Measurements from ENCODE around the gene GSC2.

Gene GSC2

GRCh38 chr22:19134176-19134831, 15.8 kb downstream of the GSC2 start:
- DNase-seq (ENCODE audit: low read depth in 3 of 3), result no peak

GRCh38 chr22:19133561-19133960, 16.5 kb downstream of the GSC2 start:
- DNase-seq (ENCODE audit: low read depth in 3 of 3), result no peak

GRCh38 chr22:19132693-19133400, 17.2 kb downstream of the GSC2 start:
- no peak for DNase-seq (ENCODE audit: low read depth in 3 of 3)

- no peak for DNase-seq (ENCODE audit: low read depth in 3 of 3)
Observed at GRCh38 chr22:19132153-19132552, 17.9 kb downstream of the GSC2 start.

GRCh38 chr22:19131685-19132015, 18.4 kb downstream of the GSC2 start:
- no peak for DNase-seq (ENCODE audit: low read depth in 3 of 3)

GRCh38 chr22:19130959-19131684, 19.0 kb downstream of the GSC2 start, which contains the start of gene TSSK2:
Gene TSSK2 (plus strand): TSS chr22:19131308. CDS start chr22:19131400, 92 bp downstream.
- DNase-seq (ENCODE audit: low read depth in 3 of 3), result no peak

- no peak for DNase-seq (ENCODE audit: low read depth in 3 of 3)
Observed at GRCh38 chr22:19129871-19130270, 20.2 kb downstream of the GSC2 start.

- no peak for DNase-seq (ENCODE audit: low read depth in 3 of 3)
Observed at GRCh38 chr22:19128946-19129727, 21.0 kb downstream of the GSC2 start.

GRCh38 chr22:19128009-19128401, 22.1 kb downstream of the GSC2 start:
- no peak for DNase-seq (ENCODE audit: low read depth in 3 of 3)

- no peak for DNase-seq (ENCODE audit: low read depth in 3 of 3)
Observed at GRCh38 chr22:19127329-19128008, 22.6 kb downstream of the GSC2 start.

- DNase-seq (ENCODE audit: low read depth in 3 of 3), result no peak
Observed at GRCh38 chr22:19126309-19127273, 23.5 kb downstream of the GSC2 start.

- DNase-seq (ENCODE audit: low read depth in 3 of 3), result no peak
Observed at GRCh38 chr22:19125474-19126308, 24.4 kb downstream of the GSC2 start.

- no peak for DNase-seq (ENCODE audit: low read depth in 3 of 3)
Observed at GRCh38 chr22:19125011-19125410, 25.1 kb downstream of the GSC2 start.

- DNase-seq (ENCODE audit: low read depth in 3 of 3), result no peak
Observed at GRCh38 chr22:19124377-19124776, 25.7 kb downstream of the GSC2 start.

- DNase-seq (ENCODE audit: low read depth in 3 of 3), result no peak
Observed at GRCh38 chr22:19123936-19124335, 26.2 kb downstream of the GSC2 start.

- no peak for DNase-seq (ENCODE audit: low read depth in 3 of 3)
Observed at GRCh38 chr22:19122752-19123492, 27.2 kb downstream of the GSC2 start.

- peak; percentile 93 to 98 (median 94) for DNase-seq (ENCODE audit: low read depth in 3 of 3)
Observed at GRCh38 chr22:19122143-19122751, 27.8 kb downstream of the GSC2 start, which contains the start of gene DGCR2. Gene DGCR2 (minus strand): TSS chr22:19122412. CDS start chr22:19122206, 206 bp downstream.

- DNase-seq (ENCODE audit: low read depth in 3 of 3), result peak in 1 of 3 donors; percentile 12
Observed at GRCh38 chr22:19121631-19122142, 28.4 kb downstream of the GSC2 start.
